EH (cell line): ENCODE results near the gene SUN2.

Experiments used
- DNase-seq: peaks from one replicate; pipeline ENCODE4 v3.0.0-alpha.2; 2015; ENCODE audit warnings: low read depth

The SUN2 gene

DNA sequence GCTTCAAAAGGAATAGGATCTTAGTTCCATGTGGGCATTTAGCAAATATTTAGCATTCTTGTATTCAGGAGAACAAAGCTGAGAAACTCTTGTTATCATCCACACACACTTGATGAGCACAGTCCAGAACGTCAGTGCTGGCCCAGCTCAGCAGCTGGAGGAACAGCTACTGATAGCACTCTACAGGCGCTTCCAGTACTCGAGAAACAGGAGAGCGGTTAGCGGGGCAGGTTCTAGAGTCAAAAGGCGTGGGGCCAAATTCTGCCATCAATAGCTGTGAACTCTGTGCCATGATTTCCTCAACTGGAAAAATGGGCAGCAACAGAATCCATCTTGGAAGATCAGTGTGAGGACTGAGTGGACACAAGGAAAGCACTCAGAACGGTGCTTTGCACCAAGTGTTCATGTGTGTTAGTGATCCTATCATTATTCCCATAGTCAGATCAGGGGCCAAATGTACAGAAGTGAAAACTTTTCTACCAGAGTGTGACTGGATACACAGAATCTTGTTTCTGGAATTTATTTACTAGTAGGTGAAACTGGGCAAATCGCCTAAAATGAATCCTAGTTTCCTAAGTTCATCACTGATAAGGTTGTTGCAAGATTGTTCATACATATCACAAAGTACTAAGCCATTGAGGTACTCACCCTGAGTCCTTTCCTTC, 58.2 kb downstream of the SUN2 start:
- peak; percentile 35 for DNase-seq

DNA sequence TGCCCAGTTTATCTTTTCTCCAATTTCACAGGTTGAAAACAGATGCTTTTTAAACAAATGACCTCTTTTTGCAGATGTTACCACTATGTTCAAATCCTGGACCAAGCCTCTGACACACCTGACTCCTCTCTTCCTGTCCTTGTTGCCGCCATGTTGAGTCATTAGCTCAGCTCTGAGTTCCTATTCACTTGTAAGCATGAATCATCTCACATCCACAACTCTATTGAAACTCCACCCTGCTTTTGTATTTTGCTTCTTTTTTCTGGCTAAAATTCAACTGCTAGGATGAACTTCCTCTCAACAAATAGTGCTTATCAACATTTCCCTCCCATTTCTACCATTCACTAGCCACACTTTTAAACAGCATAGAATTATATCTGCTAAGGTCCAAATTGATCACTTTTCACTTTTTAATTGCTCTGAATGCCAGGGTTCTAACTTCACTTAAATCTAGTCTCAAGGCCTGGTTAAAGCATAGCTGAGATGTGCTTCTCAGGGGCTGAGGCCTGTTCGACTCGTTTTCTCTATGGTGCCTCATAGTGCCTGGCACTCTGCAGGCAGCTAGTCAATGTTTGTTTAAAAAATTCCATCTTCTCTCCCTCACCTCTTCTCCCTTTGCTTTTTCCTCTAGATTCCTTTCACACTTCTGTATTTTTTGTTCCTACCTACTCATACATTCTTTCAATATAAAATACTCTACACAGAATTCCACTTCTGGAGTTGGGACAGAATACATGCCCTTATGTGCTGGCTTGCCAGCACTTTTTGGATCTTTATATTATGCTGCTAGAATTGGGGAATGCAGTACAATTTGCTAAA, 59.0 kb downstream of the SUN2 start:
- DNase-seq: peak; percentile 82

- DNase-seq: peak; percentile 11
Measured at GRCh38 chr22:38694940-38695339, 60.9 kb downstream of the SUN2 start.

- peak; percentile 9 for DNase-seq
Measured at GRCh38 chr22:38694049-38694448, 61.7 kb downstream of the SUN2 start.

DNA sequence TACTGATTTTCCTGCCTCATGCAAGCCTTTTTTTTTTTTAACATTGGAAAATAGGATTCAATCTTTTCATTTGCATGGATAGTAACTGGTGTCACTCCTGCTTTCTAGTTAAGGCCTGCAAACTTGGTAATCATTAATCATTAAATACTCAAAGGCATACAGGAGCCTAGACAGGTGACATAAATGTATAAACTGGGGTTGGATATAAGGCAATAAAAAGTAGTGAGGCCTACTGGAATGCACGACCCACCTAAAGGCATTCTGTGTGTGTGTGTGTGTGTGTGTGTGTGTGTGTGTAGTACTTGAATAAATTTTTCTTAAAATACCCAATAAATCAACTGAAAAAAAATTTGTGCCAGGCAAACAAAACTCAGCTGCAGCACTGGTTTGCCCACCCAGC, 66.1 kb downstream of the SUN2 start:
- DNase-seq: no peak

DNA sequence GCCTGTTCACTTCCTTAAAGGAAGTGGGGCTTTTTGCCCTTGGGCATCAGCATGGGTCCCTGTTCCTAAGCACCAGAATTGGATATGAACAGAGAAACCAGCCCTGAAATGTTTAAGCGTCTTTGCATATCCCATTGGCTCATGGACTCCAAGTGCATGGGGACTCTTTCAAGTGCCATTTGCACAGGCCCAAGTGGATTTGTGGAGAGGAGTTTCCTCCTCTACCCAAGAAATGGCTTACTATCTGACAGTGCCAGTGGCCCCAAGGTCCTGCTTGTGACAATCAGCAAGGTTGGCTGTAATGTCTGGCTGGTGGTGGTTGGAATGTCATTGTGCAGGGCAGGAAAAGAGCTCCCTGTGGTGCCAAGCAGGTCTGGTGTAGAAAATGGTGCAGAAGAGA, 70.0 kb downstream of the SUN2 start:
- no peak for DNase-seq

DNA sequence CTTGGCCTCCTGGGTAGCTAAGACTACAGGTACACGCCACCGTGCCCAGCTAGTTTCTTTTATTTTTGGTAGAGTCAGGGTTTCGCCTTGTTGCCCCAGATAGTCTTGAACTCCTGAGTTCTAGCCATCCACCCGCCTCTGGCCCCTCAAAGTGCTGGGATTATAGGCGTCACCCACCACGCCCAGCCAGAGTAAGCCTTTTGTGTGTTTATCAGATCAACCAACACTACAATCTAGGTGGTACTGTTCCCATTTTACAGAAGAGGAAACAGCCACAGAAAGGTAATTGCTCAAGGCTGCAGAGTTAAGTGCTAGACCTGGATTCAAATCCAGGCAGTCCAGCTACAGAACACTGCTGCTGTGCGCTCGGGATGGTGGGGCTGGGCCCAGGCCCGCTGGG, 70.9 kb downstream of the SUN2 start:
- no peak for DNase-seq
